22Rv1 (cell line): ENCODE measurements around the gene ABHD16B.
"Not testable (repeated sequence)": the region's sequence is repeated elsewhere in the genome, so short reads cannot be mapped to it uniquely, and the experiment has no call there.

Experiments
- ZFX ChIP-seq: fragments of 450-650 bp; IDR thresholded peaks from 2 replicates; pipeline ENCODE4 v1.6.1; 2017; ENCODE audit warnings: antibody characterized with exemption, borderline replicate concordance
- TF ChIP-seq, protein P1 (sequence below): fragments of 450-650 bp; IDR thresholded peaks from 2 replicates; pipeline ENCODE4 v1.5.1; 2017; ENCODE audit warnings: mild to moderate bottlenecking

DNA sequence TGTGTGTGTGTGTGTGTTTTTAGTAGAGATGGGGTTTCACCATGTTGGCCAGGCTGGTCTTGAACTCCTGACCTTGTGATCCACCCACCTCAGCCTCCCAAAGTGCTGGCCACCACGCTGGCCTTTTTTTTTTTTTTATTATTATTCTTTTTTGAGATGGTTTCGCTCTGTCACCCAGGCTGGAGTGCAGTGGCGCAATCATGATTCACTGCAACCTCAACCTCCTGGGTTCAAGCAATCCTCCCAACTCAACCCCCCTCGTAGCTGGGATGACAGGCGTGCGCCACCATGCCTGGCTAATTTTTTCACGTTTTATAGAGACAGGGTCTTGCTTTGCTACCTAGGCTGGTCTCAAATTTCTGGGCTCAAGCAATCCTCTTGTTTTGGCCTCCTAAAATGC is 12.9 kb downstream of the ABHD16B start:
- TF ChIP-seq, protein P1, sequence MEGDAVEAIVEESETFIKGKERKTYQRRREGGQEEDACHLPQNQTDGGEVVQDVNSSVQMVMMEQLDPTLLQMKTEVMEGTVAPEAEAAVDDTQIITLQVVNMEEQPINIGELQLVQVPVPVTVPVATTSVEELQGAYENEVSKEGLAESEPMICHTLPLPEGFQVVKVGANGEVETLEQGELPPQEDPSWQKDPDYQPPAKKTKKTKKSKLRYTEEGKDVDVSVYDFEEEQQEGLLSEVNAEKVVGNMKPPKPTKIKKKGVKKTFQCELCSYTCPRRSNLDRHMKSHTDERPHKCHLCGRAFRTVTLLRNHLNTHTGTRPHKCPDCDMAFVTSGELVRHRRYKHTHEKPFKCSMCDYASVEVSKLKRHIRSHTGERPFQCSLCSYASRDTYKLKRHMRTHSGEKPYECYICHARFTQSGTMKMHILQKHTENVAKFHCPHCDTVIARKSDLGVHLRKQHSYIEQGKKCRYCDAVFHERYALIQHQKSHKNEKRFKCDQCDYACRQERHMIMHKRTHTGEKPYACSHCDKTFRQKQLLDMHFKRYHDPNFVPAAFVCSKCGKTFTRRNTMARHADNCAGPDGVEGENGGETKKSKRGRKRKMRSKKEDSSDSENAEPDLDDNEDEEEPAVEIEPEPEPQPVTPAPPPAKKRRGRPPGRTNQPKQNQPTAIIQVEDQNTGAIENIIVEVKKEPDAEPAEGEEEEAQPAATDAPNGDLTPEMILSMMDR: not testable (repeated sequence)
- not testable (repeated sequence) for TF ChIP-seq ZFX
